Tibial artery (tissue), 4 donors: ENCODE results near the gene FBRS.

Experiments used
- DNase-seq, 2 donors: peaks; one replicate each; pipeline ENCODE4 v3.0.0-alpha.2; 2019
- H3K27ac ChIP-seq, 2 donors: fragments of 200-600 bp; sonication (generic) in 1 of 2; 1 replicate in 1 of 2; 2 replicates in 1 of 2; pipeline ENCODE4 v1.5.1; 2018 to 2019; ENCODE audit warnings: mild to moderate bottlenecking in 1 of 2
- H3K27me3 ChIP-seq, 2 donors: fragments of 200-600 bp; sonication (generic) in 1 of 2; one replicate each; pipeline versions ENCODE4 v1.5.1 to v1.6.0; 2016 to 2019
- H3K36me3 ChIP-seq, 3 donors: fragments of 200-600 bp; sonication (generic) in 2 of 3; one replicate each; pipeline ENCODE4 v1.5.1; 2016 to 2019; ENCODE audit warnings: mild to moderate bottlenecking in 2 of 3
- H3K4me1 ChIP-seq, 4 donors: fragments of 200-600 bp; sonication (generic) in 2 of 4; 1 replicate in 3 of 4; 2 replicates in 1 of 4; pipeline ENCODE4 v1.5.1; 2016 to 2019
- H3K4me3 ChIP-seq, 2 donors: fragments of 200-600 bp; sonication (generic) in 1 of 2; 1 replicate in 1 of 2; 2 replicates in 1 of 2; pipeline ENCODE4 v1.5.1; 2018 to 2019; ENCODE audit warnings: mild to moderate bottlenecking in 2 of 2
- H3K9me3 ChIP-seq, 3 donors: fragments of 200-600 bp; sonication (generic) in 1 of 3; one replicate each; pipeline ENCODE4 v1.5.1; 2016 to 2019
- intact Hi-C: fragments of 100-400 bp; cut with DNase I; formaldehyde crosslinking; loops from one replicate; pipeline ENCODE4 v1.15.0; 2023; ENCODE audit warnings: low total_unique reads
- TF ChIP-seq, protein P1 (sequence below), 2 experiments: fragments of 200-600 bp in 1 of 2; fragments of 450-650 bp in 1 of 2; IDR thresholded peaks; one replicate each; pipeline ENCODE4 v1.5.1; 2017 to 2019; ENCODE audit warnings: antibody characterized with exemption in 2 of 2, mild to moderate bottlenecking in 1 of 2, moderate library complexity in 1 of 2

The FBRS gene

DNA sequence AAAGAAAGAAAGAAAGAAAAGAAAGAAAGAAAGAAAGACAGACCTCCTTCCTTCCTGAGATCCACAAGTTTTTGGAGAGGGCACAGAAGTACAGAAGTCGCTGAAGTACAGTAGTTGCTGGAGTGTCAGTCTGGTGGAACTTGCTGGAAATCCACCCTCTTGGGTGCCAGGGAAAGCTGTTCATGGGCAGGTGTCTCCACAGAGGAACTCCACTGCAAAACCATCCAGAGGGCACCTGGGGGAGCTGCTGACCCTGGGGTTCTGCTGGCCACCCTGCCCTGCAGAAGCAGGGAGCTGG, 11.0 kb upstream of the FBRS start:
- DNase-seq: no peak
- intact Hi-C loops: no loop called here
- Histone ChIP-seq H3K36me3 (no peaks in the 10 kb centered on the region), H3K9me3 (no peaks in the 10 kb centered on the region), H3K4me1 (peaks cover 0 to 14% (median 8%) of the 10 kb centered on the region in 4 donors), H3K27me3 (no peaks in the 10 kb centered on the region), H3K4me3 (no peak overlapping the region), H3K27ac (no peak overlapping the region)
- TF ChIP-seq, protein P1, sequence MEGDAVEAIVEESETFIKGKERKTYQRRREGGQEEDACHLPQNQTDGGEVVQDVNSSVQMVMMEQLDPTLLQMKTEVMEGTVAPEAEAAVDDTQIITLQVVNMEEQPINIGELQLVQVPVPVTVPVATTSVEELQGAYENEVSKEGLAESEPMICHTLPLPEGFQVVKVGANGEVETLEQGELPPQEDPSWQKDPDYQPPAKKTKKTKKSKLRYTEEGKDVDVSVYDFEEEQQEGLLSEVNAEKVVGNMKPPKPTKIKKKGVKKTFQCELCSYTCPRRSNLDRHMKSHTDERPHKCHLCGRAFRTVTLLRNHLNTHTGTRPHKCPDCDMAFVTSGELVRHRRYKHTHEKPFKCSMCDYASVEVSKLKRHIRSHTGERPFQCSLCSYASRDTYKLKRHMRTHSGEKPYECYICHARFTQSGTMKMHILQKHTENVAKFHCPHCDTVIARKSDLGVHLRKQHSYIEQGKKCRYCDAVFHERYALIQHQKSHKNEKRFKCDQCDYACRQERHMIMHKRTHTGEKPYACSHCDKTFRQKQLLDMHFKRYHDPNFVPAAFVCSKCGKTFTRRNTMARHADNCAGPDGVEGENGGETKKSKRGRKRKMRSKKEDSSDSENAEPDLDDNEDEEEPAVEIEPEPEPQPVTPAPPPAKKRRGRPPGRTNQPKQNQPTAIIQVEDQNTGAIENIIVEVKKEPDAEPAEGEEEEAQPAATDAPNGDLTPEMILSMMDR (IDR thresholded peaks at IDR 0.05): no peak

DNA sequence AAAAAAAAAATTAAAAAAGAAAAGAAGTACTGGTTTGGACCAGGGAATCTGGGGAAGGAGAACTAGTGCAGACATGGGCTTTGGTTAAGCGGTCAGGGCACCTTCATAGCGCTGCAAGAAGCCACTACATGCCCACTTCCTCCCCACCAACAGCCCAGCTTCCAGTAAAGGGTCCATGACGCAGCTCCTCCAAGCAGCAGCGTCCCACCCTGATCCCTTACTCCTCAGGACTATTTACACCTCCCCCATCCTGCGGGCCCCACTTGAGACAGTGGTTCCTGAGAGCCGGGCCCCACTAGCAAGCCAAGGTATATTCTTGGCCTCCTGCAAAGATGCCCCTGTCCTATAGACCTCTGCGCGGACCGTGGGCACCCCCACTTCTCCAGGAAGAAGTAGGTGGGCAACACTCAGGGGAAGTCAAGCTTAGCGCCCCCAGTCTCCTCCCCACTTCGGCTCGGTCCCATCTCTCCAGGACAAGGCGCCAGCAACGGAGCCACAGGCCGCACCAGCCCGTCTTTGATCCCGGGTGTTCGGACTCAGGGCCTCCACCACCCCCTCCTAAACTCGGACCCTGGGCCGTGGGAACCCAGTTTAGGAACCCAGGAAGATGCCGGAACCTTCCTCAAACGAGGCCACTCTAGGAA, 8.4 kb upstream of the FBRS start:
- intact Hi-C loops: no loop called here
- TF ChIP-seq, protein P1 (IDR thresholded peaks at IDR 0.05): no peak
- H3K27me3 ChIP-seq: no peaks in the 10 kb centered on the region
- H3K9me3 ChIP-seq: no peaks in the 10 kb centered on the region
- DNase-seq: peak in 1 of 2 donors; percentile 44
- H3K4me3 ChIP-seq: peak overlapping the region; percentile 71 to 99
- H3K36me3 ChIP-seq: peaks cover 23 to 26% (median 24%) of the 10 kb centered on the region in 3 donors
- peak overlapping the region; percentile 92 to 94 for H3K27ac ChIP-seq
- peaks cover 0 to 30% (median 17%) of the 10 kb centered on the region in 4 donors for H3K4me1 ChIP-seq

DNA sequence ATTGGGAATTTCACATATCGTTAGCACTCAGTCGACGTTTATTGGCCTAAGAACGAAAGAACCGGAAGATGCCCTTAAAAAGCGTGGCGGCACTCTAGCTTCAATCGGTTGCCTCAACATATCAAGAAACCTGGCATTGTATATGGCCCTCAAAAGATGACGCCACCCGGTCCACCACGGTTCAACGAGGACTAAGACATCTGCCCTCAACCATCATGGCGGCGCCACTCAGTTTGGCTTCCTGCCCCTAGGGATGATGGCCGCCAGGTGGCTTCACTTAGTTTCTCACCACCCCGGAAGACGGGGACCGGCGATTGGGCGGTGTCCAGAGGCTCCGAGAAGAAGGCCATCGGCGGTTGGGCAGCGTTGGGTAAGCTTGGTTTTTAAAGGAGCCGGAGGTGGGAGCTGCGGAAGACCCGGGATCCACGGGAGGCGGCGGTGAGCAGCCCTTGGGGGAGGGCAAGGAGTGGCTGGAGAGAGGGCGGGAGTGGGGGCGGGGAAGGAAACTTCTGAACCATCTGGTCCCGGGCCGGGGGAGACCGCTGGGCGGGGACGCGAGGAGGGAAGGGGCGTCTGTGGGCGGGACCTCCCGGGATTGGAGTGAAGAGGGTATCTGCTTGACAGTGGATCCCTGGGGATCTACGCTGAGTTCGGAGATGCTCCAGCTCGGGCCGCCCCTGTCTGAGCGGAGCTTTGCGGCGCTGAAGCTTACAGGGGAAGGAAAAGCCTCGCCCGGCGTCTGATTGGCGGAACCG, 7.7 kb upstream of the FBRS start, which contains the start of gene PRR14:
Gene PRR14 (plus strand): TSS at position 592 of the 755 bp plus-strand sequence. CDS start 686 bp downstream, outside the sequence.
- Histone ChIP-seq H3K9me3 (no peaks in the 10 kb centered on the region), H3K27ac (peak within 1 kb of the TSS; percentile 92 to 94), H3K27me3 (no peaks in the 10 kb centered on the region), H3K36me3 (peaks cover 30 to 33% (median 31%) of the 10 kb centered on the region in 3 donors), H3K4me3 (peak within 1 kb of the TSS; percentile 71 to 99), H3K4me1 (peaks cover 0 to 30% (median 17%) of the 10 kb centered on the region in 4 donors)
- intact Hi-C loops: no loop called here
- TF ChIP-seq, protein P1 (IDR thresholded peaks at IDR 0.05): peak; percentile 38 to 63
- DNase-seq: peak; percentile 100

DNA sequence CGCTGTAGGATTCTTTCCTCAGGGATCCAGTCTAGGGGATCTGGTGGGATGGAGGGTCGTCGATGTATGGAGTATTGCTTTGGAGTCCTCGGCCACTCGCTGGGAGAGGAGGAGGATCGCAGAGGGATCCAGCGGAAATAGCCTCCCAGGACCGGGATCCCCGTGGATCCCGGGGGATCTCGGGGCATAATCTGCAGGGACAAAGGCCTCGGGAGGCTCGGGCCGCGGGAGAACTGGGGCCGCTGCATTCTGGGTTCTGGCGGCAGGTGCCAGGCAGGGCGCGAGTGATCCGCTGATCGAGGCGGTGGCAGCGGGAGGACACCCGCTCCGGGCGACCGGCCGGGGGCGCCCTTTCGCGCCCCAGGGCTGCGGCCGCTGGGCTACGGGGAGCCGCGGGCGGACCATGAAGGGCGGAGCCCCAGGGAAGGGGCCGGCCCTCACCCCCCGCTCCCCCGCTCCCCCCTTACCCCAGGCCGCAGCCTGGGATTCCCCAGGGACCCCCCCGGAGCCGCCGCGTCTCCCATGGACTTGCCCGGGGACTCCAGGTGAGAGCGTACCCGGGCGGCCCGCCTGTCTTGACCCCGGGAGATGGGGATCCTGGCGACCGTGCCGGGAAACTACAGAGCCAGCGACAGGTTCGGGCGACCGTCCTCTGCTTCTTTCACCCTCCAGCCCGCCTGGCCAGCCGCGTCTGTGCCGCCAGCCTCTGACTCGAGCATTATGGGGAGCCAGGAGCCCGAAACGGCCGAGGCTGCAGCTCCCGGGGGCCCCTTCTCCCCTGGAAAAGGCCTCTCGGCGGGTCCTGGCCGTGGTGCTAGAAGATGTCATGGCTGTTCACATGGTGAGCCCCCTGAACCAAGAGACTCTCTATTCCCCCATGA, 6.9 kb upstream of the FBRS start:
- peak; percentile 42 to 86 for DNase-seq
- Histone ChIP-seq H3K27me3 (no peaks in the 10 kb centered on the region), H3K4me3 (peak overlapping the region; percentile 71 to 99), H3K36me3 (peaks cover 38 to 41% (median 40%) of the 10 kb centered on the region in 3 donors), H3K4me1 (peaks cover 0 to 30% (median 17%) of the 10 kb centered on the region in 4 donors), H3K9me3 (no peaks in the 10 kb centered on the region), H3K27ac (peak overlapping the region; percentile 92 to 94)
- TF ChIP-seq, protein P1 (IDR thresholded peaks at IDR 0.05): peak; percentile 46 to 62
- intact Hi-C loops: no loop called here

DNA sequence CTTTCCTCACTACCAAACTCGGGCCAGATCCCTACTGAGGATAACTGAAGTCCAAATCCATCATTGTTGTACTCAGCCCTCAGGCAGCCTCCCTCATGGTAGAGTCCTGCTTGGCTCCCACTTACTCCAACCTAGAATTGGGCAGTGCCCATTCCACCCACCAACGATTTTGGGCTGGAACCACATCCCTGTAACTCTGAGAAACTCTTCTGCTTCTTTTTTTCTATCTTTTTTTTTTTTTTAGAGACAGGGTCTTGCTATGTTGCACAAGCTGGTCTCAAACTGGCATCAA, 6.3 kb upstream of the FBRS start:
- Histone ChIP-seq H3K27me3 (no peaks in the 10 kb centered on the region), H3K4me1 (peaks cover 0 to 36% (median 21%) of the 10 kb centered on the region in 4 donors), H3K36me3 (peaks cover 38 to 46% (median 44%) of the 10 kb centered on the region in 3 donors), H3K27ac (peak overlapping the region; percentile 92 to 94), H3K4me3 (peak overlapping the region; percentile 71 to 99), H3K9me3 (no peaks in the 10 kb centered on the region)
- DNase-seq: no peak
- intact Hi-C loops: no loop called here
- TF ChIP-seq, protein P1 (IDR thresholded peaks at IDR 0.05): no peak
